Measurements from ENCODE around the gene CMTM5.
"Not testable (repeated sequence)": the region's sequence is repeated elsewhere in the genome, so short reads cannot be mapped to it uniquely, and the experiment has no call there.

- not testable (repeated sequence) for TF ChIP-seq CTCF (IDR thresholded peaks at IDR 0.05; ENCODE audit: low read depth, low read length); EZH2phosphoT487 (IDR thresholded peaks at IDR 0.05; ENCODE audit: low read depth)
Observed at GRCh38 chr14:23419646-23420045, 42.8 kb downstream of the CMTM5 start.

Measured in OCI-LY3 (cell line).